Stimulated activated CD8-positive, alpha-beta memory T cell treated with anti-CD3 and anti-CD28 coated beads, Interleukin-15, amount 100 ng/mL, for 24 hours (primary cell): ENCODE results near the gene DNMT3A.

Source experiments
- DNase-seq: peaks from one replicate; pipeline ENCODE4 v3.0.0-alpha.2; 2020; ENCODE audit warnings: low read depth

DNMT3A gene

DNA sequence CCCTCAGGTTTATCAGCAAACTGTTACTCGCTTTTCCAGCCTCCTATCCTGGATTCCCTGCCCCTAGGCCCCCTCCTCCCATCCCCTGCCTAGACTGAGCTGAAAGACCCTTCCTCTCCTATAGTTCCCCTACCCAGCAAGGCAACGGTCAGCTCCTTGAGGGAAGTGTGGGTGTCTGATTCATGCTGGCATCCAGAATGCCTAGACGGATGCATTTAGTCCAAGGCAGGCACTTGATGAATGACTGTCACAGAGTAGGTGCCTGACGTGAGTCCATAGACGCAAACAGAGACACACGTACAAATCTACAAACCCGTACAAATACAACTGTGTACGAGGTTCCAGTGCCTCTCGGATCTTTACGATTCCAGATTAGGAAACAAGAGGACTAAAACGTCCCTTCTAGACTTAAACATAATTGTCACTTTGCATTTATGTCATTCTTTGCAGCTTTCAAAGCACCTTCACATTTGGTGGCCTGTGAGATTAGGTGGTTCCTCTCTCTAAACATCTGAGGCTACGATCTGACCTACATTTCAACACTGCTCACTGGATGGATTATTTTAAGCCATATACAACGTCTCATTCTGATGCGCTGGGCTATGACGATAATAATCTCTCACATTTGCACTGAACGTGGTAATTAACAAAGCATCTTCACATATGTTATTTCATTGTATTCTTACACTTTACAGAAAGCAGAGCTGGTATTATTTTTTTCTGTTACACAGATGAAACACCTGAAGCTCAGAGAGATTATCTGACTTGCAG, 36.7 kb downstream of the DNMT3A start:
- no peak for DNase-seq

DNA sequence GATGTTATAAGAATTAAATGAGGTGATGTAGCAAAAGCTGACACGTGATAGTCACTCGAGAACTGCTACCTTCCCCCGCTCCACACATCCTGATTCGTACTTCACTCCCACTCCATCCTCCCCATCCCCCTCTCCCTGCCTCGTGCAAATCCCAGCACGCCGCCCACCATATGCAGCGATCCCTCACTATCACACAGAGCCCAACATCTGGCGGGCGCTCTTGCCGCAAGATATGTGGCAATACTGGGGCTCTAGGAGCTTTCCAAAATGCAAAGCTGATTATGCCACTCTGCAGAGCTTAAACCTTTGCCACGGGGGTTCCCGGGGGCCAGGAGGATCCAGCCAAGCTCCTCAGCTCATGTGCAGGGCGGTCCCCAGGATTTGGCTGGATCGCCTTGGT, 37.4 kb downstream of the DNMT3A start:
- no peak for DNase-seq

DNA sequence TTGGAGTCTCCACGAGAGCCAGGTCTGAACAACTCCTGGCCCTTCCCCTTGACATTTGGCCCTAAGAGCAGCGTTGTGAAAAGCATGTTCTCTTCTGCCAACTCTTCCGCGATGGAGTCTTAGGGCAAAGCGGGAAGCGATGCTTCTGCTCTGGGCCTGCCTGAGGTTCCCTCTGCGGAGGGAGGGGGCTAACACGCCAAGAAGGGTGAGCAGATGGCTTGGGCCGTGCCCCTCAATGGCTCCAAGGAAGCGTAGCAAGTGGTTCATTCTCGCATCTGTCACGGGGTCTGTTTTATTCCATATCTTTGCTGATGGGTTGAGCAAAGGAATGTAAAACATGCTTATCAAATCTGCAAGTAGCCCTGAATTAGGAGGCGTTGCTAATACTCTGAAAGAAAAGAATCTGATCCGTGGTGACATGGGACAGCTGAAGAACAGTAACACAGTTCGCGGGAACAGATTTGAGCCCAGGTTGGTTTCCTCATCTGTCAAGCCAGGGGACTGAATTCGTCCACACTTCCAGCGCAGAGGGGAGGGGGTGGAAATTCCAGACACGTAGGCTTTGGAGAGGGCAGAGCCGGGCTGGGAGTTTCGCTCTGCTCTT, 38.0 kb downstream of the DNMT3A start:
- DNase-seq, result no peak

DNA sequence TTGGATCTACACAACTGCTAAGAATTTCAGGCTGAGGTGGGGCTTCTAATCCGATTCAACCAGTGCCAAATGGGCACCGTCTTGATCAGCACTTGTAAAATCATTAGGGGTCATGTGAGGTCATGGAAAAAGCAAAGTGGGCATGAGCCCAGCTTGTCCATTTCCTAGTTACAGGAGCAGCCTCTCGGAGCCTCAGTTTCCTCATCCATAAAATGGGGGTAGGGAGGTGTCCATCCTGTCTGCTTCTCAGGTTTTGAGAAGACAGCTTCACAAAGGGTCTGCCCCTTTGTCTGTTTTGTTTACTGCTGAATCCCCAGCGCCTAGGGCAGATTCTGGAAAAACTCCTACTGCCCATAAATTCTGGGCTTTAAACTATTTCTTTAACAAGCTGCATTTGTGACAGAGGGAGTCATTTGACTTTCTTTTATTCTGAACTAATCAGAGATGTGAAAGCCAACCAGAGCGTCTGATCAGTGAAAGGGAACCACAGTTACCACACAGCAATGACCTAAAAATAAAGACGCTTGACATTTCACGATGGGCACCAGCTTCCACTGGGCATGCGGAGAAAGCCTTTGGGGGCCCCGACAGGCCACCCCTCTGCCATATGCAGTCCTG, 38.9 kb downstream of the DNMT3A start:
- no peak for DNase-seq

DNA sequence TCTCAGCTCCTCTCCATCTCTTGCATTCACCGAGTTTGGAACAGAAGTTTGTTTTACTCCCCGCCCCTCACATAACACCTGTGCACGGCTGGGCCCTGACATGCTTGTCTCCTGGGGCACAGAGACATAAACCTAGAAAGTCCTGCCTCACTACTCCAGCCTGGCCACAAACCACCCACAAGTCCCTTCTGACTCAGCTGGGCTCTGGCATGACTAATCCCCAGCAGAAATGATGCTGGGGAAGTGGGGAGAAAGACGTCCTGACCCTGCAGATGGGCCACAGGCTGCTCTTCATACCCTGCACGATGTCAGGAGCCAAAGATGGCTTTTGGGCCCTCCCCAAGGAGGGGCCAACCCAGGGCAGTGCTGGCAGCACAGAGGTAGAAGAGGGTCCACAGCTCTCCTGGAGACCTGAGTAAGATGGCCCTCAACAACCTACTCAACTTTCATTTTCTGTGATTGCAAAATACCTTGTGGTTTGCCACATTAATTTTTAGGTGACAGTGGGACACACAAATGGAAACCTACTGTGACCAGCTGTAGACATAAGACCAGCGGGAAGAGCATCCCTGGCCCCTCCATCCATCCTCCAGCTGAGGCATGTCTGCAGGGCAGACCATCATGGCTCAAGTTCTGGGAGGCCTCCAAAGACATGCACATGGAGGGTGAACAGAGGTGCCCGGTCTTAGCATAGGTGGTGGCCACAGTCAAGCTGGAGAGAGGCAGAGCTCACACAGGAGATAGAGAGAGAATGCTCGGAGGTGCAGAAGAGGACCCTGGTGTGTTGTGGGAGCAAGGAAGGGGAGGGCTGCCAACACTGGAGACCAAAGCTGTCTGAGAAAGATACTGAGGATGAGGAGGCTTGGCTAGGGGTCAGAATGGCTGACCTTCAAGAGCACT, 40.0 kb downstream of the DNMT3A start:
- no peak for DNase-seq

DNA sequence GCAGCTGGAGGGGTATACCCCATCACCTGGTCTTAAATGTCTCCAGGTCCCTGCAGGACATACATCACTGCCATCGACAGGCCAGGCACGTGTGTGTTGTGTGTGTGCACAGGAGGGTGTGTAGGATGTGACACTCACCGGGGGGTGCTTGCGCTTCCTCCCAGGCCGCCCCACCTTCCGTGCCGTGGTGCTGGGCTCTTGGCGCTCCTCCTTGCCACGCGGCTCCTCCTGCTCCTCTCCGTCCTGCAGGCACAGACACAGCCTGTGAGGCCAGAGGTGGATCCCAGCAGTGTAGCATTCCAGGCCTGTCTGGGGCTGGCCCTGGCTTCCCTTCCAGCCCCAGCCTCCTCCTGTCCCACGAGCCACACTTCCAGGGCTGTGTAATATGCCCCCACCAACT, 41.7 kb downstream of the DNMT3A start:
- DNase-seq, result no peak

DNA sequence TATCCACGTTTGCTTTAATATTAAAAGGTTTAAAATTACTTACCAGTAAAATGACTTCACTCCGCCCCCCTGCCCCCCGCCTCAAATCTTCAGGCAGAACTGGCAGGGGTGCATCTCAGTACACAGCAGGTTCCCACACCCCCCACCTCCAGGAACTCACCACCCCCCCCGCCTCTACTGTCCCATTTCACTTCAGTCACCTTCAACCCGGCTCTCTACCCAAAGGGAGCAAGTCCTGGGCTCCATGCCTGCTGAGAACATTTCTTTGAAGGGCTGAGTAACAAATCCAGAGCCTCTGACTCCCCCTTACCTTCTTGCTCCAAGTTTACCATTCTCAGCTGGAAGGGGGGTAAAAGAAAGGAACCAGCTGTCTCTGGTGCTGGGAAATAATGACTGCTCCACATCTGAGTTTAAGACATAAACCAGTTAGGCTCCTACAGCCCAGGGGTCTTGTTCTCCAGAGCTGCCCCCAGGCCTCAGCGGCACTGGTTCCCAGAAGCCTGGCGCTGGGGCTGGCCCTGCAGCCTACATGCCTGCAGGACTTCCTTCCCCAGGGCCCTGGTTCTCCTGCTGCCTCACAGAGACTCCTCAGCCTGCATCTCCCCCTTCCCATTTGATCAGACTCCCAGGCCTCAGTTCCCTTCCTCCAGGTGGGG, 42.8 kb downstream of the DNMT3A start:
- no peak for DNase-seq

DNA sequence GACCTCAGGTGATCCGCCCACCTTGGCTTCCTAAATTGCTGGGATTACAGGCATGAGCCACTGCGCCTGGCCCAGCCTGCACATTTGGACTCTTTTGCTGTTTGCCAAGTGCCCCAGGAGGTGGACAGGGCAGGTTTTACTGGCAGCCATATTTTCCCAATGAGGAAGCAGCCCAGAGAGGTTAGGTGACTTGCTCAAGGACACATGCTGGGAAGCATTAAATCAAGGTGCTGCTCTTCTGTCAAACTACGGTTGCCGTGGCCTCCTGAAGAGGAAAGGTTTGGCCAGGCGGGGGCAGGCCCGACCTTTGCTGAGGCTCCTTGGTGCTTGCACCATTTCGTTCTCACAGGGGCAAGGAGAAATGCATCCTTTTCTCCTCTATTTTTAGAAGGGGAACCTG, 44.0 kb downstream of the DNMT3A start:
- no peak for DNase-seq

DNA sequence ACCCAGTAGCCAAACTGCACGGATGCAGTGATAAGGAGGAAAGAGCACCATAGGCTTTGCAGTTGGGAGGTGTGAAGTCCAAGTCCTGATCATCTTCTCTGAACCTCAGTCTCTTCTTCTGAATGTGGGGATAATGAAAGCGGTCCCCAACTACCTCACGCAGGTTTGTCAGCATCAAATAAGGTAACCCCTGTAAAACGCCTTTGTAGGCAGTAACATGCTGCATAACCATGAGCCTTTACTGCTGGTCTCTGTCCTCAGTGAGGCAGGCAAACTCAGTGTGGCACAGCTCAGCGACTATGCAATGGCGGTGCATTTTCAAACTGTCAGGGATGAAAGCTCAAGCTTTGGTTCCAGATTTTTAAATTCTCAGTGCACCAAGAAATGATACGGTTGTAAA, 46.1 kb downstream of the DNMT3A start:
- no peak for DNase-seq

DNA sequence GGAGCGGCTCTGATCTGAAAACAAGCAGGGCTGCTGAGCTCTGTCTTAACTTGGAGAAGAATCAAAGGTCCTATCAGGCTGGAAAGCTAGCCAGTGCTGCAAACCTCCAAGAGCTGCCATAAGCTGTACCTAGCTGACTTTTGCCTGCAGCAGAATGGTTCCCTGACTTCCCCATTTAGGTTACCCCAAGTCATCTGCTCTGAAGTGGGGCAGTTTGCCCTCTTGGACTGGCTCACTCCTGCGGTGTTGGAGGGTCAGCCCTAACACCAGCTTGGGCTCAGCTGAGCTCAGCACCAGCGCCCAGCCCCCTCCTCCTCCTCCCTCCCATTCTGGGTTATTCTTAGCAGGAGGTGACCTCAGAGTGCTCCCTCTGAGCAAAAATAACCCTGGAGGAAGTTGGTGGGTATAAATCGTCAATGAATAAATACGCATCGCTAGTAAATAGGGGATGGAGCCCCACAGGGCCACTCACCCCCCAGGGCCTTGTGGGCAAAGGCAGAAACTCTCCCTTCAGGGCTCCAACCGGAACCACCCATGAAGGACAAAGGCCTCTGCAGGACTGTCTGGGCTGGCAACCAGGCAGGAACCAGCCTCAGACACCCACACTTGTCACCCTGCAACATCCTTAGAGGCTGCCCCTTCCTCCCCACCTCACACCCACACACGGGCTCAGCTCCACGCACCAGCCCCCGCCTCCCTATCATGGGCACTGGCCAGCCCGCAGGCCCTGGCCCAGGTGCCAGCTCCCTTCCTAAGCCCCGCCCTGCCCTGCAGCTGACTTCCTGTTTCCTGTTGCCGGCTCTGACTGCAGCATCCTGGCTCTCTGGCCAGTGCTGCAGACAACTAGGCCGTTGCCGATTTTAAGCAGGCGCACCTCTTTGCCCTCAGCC, 46.9 kb downstream of the DNMT3A start:
- DNase-seq, result no peak

DNA sequence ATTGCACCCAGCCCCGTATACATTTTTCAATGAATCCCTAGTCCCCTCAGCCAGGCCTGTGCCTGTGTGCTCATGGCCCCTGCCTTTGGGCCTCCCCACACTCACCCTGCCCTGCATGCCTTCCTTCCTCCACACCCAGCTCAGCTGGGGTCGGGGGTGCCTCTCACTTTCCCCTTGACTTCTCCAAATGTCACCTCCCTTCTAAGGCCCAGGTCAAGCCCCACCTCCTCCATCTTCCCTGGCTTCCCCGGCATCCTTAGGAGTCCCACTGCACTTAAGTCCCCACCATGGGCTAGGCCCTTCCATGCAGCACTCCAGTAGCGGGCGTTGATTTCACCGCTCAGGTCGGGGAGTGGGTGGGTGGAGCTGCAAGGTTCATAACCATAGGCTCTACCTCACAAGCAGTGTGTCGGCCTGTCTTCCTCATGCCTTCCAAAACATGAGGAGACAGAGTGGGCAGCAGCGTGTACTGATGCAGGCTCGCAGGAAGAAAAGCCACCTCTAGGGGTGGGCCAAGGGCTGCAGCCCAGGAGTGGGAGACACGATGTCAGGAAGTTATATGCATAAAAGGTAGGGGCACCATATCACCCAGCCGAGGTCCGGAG, 47.7 kb downstream of the DNMT3A start:
- DNase-seq, result no peak

DNA sequence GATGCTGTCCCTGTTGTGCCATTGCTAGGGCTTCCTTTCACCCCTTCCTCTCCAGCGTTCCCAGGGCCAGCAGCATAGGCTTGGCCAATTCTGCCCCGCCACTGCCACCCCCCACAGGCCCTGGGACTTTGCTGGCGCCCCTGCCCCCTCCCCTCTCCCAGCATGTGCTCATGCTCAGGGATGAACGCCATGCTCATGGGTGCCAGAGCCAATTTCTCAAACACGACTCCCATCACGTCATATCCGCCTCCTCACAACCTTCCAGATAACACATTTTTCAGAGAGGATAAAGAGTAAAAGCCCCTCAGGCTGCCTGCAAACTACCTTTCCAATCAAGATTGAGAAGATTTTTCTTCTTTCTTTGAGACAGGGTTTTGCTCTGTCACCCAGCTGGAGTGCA, 48.6 kb downstream of the DNMT3A start:
- DNase-seq, result no peak

DNA sequence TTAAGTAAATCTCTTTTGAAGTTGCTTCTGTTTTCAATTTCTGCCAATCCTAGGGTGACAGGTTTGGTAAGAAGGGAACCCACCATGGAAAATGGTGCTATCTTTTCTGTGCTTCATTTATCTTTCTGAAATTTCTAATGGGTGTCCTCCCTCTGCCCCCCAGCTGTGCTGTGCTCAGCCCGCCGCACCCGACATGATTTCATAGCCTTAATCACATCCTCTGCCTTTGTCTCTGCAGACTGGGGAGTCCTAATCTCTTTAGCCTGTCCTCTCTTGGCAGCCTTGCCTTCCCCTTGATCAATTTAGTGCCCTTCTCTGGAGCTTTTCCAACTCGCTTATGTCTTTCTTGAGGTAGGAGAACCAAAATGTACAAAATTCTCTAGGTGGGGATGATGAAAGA, 49.3 kb downstream of the DNMT3A start:
- DNase-seq, result no peak

DNA sequence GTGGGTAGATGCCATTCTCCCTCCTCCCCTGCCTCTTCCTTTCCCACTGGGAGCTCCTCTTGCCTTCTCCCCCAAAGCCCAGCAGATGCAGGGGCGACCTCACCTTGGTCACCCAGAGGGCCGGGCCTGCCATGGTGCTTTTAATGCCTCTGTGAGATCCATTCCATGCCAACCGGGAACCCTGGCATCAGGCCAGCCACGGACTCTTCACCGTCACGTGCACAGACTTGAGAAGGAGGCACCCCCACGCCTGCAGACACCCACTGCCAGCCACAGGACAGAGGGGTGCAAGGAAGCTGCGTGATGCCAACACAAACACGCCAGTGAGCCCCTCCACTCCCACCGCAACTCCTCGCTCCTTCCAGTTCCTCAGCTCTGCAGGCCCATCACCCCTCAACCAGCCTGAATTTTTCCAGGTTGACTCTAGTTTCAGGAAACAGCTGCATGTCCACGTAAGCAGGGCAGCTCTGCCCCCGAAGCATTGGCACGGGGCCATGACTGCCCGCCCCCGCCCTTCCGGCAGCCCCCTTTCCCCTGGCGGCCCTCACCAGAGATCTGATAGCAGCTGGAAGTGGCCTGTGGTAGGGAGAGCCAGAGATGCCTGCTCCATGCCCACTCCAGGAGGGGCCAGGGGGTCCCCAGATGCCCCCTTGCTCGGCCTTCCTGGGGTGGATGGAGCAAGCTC, 50.8 kb downstream of the DNMT3A start:
- DNase-seq, result no peak

DNA sequence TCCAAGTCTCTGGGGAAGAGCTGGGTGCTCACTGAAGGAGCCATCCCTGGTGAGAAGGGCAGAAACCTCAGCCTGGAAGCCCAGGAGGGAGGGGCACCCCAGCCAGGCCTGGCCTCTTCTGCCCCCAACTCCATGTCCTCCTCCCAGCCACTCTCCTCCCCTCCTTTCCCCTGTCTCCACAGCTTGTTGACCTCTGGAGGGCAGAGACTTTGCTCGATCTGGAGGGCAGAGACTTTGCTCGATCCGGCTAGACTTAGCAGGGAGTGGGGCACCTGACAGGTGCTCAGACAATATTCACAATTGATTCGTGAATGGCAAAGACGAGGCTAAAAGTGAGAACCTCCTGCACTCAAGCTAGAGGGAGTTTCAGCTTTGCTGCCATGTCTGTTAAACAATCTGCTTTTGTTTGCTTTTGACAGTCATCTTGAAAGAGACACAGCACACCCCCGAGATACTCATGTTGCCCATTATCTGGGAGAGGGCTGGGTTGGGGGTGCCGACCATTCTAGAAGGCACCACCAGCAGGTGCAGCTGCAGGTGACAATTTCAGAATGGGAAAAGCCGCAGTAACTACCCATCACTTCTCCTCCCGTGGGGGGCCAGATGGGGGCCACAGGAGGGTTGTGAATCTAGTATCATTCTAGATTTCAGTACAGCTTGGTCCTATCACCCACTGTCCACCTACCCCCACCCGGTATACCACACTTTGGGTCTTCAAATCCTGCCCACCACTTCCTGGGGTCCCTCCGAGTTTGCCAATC, 54.8 kb downstream of the DNMT3A start:
- no peak for DNase-seq

DNA sequence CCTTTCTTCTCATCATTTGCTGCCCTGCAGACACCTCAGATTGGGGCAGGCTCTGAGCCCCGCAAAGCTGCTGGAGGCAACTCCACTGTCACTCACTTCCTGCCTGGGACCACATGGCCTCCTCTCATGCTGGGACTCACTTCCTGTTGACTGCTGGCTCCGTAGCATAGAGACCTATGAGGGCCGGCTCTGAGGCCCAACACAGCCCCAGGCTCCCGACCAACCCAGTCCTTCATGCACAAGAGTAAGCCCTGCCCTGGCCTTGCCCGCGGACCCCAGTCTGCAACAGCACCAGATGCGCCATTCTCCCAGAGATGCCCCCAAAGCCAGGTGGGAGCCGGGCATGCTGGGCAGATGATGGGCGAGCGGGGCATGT, 55.7 kb downstream of the DNMT3A start:
- DNase-seq, result peak; percentile 31

DNA sequence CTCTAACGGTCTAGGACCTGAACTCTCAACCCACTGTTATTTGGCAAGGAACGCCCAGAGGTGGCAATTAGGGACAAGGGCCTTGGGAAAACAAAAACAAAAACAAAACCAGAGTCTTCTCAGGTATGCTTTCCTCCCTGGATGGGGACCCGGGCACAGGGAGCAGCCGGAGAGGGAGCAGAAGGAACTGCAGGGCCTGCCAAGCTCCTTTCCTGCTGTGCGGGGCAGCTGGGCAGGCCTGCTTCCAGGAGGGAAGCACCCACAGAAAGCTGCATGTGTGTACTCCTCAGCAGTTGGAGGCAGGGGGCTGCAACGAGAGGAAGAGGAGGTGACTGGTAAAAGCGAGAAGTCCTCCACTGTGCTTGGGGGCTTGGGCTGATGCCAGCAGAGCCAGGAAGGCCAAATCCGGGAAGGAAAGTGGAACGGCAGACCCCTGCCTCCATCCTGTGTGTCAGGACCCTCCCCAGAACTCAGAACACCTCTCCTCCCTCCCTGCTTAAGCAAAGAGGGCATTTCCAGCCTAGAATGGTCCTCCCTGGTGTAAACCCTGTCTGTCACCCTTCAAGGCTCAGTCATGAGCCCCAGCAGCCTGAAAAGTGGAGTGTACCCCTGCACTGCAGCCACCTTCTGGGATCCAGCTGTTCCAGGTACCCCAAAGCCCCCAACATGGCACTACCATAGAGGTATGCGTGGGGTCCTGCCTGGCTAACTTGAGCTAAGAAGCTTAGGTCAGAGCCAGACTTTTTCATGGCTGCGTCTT, 56.3 kb downstream of the DNMT3A start:
- no peak for DNase-seq

DNA sequence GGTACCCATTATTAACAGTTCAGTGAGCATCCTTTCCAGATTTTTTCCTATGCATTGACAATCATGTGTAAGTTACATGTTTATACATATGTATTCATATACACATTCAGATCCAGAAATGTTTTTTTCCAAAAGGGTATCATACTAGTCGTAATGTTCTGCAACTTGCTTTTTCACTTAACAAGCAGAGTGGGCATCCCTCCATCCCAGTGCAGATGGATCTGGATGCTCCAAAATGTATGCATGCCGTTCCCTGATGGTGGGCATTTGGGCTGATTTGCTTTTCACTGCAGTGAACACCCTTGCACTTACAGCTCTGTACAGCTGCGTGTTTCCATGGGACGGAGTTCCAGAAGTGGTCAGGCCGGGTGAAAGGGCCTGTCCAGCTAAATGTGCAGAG, 57.0 kb downstream of the DNMT3A start:
- no peak for DNase-seq

DNA sequence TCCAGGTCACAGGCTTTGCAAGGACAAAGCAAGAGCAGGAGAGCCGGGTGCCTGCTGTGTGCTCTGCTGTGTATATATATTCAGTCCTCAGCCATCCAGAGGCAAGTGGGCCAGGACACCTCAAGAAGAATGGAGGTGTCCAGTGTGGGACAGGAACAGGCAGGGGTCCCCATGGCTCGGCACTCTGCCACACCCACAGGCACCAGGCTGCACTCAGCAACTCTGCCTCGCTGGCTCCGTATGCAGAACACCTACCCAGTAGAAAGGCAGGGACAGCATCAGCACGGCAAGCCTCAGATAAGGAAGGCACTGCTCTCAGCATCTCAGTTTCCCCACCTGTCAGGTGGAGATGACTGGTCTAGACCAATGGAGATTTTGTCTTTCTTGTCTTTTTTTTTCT, 57.8 kb downstream of the DNMT3A start:
- no peak for DNase-seq
